ENCODE measurements around the gene RDM1.
"Not testable (repeated sequence)": the region's sequence is repeated elsewhere in the genome, so short reads cannot be mapped to it uniquely, and the experiment has no call there.

The RDM1 gene, protein sequence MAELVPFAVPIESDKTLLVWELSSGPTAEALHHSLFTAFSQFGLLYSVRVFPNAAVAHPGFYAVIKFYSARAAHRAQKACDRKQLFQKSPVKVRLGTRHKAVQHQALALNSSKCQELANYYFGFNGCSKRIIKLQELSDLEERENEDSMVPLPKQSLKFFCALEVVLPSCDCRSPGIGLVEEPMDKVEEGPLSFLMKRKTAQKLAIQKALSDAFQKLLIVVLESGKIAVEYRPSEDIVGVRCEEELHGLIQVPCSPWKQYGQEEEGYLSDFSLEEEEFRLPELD

DNA sequence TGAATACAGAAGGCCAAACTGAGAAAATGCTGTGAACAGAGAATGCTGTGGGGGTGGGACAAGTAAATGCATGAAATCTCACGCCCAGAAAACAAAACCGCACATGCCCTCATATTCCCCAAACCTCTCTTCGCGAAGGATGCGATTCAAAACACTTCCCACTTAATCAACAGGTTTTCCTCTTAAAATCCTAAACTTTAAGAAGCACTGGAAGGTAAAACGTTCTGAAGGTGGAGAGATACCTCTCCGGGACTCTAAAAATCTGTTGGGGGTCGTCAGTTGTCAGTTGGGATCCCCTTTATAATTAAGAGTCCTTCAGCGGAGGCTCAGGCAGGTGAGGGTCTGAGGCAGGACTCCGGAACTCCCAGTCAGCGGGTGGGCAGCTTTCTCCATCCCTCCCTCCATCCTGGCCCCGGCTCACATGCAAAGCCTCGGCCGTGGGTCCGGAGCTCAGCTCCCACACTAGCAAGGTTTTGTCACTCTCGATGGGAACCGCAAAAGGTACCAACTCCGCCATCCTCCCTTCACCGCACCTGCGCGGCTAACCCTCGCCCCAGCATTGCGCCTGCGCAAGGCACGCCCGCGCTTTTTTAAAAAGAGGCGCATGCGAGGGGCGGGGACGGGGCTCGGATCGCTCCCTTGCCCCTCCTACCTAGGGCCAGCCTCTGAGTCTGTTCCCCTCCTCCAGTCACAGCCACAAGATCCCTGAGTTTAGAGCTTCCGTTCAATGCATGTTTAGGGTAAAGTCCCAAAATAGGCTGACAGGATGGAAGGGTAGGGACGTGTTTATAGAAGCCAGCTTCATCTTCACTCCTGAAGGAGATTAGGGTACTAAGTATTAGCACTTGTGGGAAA, at the start of gene RDM1:
RDM1 (minus strand) TSS at position 563 of the 855 bp plus-strand sequence; CDS start at position 517, 46 bp downstream.
- DNase-seq (peak; percentile 92), ATAC-seq (peak; percentile 98)

DNA sequence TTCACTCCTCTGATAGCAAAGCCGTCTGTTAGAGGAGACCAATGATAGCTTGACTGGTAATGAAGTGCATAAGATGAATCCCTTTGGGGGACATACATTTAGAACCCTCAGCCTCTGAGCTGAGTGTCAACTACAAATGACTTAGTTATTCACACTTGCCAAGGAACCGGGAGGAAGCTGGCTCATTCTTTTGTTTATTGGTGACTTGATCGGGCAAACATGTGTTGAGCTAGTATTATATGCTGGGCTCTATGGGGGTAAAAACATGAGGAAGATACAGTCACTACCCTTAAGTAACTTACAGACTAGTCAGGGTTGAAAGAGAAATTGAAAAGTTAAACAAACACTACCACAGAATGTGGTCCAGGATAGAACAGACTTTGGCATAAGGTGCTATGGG, 47.8 kb upstream of the RDM1 start:
- DNase-seq (no peak), ATAC-seq (no peak)

DNA sequence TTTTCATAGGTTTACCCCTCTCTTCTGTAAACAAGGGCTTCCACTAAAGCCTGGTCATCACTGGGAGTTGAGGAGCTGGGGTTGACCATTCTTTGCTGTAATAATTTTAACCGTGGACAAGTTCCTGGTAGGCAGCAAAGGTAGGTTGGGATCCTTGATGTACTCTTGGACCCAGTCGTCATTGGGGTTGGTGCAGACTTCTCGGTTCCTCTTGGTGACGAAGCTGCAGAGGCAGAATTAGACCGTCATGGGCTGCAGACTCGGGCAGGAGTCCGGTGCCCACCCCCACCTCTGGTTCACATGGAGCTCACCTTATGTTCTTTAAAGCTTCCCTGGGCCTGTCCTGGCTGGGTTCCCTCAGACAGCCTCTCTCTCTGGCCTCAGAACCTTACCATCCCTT, 46.9 kb upstream of the RDM1 start:
- DNase-seq = no peak

DNA sequence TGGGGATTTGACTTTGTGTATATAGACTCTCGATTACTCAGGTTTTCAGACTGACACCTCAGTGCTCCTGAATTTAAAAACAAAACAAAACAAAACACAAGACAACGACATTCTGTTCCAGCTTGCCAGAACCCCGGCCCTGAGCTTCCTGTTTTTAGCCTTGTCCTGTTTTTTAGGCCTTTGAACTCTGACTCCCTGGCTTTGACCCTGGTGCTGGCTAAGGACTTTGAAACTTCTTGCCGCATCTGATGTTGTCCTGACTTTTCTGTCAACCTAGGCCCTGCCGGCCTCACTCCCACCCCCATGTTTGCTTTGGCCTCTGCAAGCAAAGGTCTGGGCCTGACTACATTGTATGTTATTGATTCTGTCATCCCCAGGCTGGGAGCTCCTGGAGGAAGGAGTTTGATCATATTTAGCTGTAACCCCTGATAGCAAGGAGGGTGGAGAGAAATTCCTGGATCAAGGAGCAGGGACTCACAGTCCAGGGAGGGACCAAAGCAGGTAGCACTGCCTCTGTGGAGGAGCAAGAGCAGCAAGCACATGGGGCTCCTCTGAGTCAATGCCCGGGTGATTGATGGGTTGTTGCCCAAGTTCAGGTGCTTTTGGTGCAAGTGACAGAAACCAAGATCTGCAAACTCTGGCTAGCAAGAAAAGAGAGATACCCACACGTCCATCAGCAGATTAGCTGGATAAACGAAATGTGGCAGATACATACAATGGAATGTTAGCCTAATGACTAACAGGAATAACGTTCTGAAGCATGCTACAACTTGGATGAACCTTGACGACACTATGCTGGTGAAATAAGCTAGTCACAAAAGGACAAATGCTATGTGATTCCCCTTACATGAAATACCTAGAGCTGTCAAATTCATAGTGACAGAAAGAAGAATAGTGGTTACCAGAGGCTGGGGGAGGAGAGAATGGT, 43.0 kb upstream of the RDM1 start:
- no peak for ATAC-seq
- DNase-seq = no peak

More for the DNA sequence above, 46.9 kb upstream of the RDM1 start:
- no peak for ATAC-seq

DNA sequence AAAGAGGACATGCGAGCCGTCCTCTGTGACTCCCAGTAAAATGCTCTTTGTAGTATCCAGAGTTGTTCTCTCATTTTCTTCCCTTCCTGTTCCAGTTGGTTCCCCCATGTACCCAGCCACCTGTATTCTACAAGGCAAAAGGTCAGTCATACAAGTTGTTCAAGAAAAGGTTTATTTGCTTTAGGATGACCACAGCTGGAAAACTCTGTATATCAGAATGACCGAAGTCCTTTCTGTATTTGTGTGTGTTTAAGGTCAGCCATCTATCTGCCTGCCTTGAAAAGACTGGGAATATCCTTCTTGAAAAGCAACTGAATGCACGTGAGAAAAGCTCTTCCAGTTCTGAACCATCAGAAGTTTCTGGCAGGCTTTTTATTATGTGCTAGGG, 42.4 kb upstream of the RDM1 start:
- ATAC-seq (no peak), DNase-seq (no peak)

DNA sequence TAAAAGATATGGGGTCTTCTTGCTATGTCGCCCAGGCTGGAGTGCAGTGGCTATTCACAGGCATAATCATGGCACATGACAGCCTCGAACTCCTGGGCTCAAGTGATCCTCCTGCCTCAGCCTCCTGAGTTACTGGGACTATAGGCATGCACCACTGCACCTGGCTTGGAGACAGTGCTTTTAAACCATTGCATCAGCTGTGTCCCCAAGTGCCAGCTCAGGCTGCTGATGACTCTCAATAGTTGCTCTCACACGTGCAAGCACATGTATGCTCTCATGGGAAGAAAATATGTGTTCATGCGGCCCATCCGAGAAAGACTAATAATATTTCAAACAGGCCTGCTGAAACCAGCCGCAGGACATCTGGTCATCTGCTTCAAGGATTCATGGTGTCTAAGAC, 42.0 kb upstream of the RDM1 start:
- DNase-seq (no peak), ATAC-seq (no peak)

DNA sequence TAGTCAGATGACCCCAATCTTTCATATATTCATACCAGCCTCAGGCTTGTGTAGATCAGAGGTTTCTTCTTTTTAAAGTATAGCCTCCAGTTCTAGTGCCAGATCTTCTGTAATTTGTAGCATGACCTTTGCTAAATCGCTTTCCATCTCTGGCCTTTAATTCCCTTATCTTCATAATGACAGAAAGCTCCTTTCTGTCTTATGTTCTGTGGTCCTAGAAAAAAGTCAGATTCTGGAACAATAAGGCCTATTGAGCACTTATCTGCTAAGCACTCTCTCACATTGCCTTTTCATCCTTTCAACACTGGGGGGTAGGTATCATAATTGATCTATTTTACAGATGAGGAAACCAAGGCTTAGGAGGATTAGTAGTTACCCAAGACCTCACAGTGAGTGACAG, 41.5 kb upstream of the RDM1 start:
- no peak for ATAC-seq
- DNase-seq = no peak

DNA sequence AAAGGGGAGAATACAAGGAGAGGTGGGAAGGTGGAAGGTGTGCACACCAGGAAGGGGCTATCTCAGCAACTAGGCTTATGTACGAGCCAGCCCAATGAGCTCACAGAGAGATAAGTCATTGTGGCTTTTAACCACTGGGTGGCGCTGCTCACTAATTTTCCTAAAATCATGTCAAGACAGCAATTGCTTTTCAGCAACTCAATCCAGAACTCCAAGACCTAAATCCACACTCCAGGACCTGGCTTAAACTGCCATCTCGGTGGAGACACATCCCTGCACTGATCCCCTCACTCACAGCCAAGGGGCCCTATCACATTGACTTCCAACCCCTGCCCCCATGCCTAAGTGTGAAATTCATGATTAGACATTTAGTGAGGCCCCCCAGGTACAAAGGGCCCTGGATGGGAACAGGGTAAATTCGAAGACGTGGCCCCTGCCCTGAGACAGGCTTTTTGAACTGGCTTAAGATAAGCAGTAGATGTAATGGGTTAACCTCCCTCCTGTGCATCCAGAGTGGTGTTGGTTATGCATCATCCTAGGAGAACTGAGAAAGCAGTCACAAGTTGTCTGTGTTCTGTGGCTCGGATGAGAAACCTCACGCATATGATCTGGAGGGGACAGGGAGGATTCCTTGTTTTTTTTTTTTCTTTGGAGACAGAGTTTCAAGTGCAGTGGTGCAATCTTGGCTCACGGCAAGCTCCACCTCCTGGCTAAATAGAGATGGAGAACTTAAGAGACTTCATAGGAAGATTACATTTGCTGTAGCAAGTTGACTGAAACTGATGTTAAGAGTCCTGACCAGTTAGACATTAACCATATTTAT, 39.2 kb upstream of the RDM1 start:
- DNase-seq (peak; percentile 79), ATAC-seq (no peak)

DNA sequence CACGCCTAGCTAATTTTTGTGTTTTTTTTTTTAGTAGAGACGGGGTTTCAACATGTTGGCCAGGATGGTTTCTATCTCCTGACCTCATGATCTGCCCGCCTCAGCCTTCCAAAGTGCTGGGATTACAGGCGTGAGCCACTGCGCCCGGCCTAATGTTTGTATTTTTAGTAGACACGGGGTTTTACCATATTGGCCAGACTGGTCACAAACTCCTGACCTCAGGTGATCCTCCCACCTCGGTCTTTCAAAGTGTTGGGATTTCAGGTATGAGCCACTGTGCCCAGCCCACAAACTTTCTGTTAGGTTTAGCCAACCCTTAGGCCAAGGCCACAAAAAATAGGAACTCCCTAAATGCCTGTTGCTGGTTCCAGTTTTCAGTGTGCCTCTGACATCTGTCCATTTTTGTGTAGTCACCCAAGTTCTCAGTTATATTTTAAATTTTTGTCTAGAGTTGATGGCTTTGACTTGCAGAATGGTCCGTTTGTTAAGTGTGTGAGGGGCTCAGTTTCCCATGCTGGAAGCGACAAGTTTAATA, 38.0 kb upstream of the RDM1 start:
- DNase-seq (no peak), ATAC-seq (no peak)

DNA sequence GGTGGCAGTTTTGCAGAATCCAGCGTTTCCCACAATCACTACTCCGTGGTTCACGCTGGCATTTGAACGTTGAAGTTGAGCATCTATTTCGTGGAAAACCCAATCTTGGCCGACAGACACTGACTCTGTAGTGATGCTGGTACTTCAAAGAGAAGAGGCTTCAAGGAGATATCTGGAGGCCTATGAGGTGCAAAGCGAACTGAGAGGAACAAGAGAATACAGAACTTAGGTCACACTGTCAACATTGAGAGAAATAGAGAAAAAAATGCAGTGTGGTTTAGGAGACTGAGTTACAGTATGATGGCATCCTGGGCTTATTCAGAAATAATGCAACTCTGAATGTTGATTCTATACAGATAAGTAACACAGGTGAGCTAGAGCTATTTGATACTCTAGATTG, 34.7 kb upstream of the RDM1 start:
- no peak for DNase-seq
- ATAC-seq = no peak

DNA sequence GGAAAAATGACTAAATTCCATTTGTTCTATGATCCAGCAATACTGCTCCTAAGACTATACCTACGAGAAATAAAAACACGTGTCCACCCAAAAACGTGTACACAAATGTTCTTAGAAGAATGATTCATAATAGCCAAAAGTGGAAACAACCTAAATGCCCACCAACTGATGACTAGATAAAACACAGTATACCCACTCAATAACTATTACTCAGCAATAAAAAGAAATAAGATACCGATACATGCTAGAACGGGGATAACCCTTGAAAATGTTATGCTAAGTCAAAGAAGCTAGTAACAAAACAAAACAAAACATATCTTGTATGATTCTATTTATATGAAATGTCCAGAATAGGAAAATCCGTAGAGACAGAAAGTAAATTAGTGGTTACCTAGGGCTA, 33.1 kb upstream of the RDM1 start:
- ATAC-seq (no peak), DNase-seq (no peak)

DNA sequence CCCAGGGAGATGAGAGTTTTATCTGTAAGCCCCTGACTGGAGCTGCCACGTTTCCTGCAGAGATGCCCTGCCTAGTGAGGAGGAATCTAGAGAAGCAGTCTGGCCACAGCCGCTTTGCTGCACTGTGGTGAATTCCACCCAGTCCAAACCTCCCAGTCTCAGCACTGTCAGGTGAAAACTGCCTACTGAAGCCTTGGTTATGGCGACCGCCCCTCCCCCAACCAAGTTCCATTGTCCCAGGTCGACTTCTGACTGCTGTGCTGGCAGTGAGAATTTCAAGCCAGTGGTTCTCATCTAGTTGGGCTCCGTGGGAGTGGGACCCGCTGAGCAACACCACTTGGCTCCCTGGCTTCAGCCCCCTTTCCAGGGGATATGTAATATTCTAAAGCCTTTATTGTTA, 23.1 kb upstream of the RDM1 start:
- DNase-seq (no peak), ATAC-seq (no peak)

DNA sequence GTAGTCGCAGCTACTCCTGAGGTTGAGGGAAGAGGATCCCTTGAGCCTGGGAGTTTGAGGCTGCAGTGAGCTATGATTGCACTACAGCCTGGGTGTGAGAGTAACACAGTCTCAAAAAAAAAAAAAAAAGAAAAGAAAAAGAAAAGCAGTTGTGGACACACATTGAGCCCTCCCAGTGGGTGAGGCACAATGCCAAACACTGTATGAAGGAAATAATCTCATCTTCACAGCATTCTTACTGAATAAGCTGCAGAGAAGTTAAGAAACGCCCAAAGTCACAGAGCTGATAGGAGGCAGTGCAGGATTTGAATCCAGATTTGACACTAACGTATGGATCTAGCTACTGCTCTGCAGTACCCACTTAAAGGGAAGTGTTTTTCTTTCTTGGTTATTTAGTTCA, 18.8 kb upstream of the RDM1 start:
- no peak for ATAC-seq
- DNase-seq = no peak

DNA sequence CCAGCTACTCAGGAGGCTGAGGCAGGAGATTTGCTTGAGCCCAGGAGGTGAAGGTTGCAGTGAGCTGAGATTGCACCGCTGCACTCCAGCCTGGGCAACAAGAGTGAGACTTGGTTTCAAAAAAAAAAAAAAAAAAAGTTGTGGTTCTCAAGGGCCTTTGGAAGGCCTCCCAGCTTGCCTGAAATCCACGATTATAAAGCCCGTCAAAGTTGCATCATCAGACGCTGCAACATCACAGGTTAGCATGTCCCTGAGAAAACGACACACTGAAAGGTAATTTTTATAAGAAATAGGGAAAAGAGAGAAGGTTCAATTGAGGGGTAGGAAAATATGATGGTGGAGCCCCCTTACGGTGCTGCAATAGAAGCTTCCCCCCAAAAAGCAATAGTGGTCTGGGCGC, 17.5 kb upstream of the RDM1 start:
- ATAC-seq = no peak
- DNase-seq = no peak

DNA sequence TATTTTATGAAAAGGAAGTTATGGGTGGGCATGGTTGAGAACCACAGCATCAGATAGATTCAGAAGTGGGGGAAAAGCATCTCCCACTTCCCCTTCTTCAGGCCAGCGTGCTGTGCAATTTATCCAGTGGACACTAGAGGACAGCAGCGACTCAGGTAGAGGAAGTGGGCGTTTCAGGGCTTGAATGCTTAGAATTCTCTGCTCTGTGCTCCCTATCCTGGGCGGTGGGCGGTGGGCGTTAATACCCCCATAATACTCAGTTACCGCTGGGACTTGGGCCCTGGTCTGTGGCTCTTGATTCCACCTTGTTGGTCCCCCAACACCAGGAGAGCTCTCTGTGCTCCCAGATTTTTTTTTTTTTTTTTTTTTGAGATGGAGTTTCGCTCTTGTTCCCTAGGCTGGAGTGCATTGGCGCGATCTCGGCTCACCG, 16.6 kb upstream of the RDM1 start:
- DNase-seq (peak; percentile 61), ATAC-seq (peak; percentile 83)

DNA sequence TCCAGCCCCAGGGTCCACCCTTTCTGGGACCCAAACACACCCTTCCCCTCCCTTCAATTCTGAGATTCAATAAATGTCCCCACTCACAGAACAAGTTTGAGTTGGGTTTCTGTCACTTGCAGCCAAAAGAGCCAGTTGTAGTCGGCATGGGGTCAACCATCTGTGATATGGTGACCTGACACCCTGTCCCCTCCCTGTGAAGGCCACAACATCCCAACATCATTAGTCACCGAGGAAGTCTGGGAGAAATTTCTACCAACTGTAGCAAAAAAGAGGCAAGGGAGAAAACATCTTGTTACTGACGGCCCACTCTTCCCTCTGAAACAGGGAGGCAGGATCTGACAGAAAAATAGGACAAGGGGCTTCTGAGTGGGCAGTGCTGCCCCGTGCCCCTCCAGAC, 13.6 kb upstream of the RDM1 start:
- ATAC-seq (no peak), DNase-seq (no peak)

DNA sequence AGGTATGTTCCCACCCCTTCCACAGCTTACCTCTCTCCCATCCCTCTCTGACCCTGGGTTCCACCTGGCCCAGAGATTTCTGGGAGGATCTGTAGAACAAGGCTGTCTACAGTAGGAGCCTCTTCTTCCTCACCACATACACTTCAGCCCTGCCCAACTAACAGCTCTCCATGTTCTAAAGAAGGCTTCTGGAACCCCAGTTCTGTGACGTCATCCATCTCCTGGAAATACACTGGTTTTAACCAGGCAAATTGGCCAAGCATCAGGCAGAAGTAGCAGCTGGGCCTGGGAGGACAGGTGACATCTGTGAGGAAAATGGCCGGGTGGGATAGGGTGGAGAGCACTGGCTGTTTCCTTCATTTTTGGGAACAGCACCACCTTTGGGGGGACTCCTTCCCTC, 13.0 kb upstream of the RDM1 start, which contains the start of gene LYZL6:
LYZL6 (minus strand) TSS at position 177 of the 400 bp plus-strand sequence. CDS start 4,357 bp downstream, outside the sequence.
- DNase-seq = no peak

DNA sequence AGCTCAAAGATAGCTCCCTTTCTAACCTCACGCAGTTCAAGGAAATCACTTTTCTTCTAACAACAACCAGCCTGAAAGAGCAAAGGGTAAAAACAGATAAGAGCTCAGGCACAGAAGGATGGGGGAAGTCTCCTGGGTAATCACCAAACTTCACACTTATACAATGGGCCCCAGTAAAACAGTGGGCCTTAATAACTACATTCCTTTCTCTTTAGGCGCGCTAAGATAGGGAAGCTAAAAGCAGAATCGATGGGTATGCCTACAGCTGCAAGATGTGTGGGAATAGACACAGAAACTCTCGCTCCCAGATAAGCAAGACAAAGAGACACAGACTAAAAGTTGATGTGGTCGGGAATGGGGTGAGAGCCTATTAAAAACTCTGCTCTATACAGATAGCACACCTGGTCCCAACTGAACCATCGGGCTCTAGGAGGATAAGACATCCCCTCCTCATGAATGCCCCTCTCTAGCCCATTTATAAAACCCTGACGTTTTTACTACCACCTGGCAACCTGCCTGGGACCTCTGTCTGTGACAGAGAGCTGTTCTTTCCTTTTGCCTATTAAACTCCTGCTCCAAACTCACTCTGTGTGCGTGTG, 12.1 kb upstream of the RDM1 start:
- ATAC-seq (no peak), DNase-seq (no peak)

More for the DNA sequence above, 13.0 kb upstream of the RDM1 start, which contains the start of gene LYZL6:
- no peak for ATAC-seq

DNA sequence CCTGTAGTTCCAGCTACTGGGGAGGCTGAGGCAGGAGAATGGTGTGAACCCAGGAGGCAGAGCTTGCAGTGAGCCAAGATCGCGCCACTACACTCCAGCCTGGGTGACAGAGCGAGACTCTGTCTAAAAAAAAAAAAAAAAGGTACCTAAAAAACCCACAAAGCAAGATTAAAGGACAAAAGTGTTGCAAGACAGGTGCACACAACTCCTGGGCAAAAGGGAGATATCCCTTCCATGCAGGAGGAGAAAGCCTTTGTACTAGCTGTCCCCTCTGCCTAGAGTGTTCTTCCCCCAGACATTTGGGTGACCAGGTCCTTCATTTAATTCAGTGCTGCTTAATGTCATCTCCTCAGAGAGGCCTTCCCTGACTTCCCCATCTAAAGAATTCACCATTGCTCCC, 7.9 kb upstream of the RDM1 start:
- not testable (repeated sequence) for ATAC-seq, DNase-seq

DNA sequence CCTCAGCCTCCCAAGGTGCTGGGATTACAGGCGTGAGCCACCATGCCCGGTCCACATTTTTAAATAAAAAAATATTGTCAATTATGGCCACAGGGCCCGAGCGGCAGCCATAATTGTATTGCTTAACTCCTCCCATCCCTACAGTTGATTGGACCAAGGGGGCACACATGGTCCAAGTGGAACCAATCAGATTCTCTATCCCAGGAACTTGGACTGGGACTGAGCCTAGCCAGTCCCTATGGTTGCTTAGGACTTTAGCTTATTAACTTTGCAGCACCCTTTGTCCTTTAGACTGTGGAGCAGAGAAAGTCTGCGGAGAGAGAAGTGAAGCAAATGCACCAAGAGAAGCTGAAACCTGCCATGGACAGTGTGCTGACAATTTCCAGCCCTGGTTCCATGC, 5.5 kb upstream of the RDM1 start:
- ATAC-seq = no peak
- DNase-seq = no peak

DNA sequence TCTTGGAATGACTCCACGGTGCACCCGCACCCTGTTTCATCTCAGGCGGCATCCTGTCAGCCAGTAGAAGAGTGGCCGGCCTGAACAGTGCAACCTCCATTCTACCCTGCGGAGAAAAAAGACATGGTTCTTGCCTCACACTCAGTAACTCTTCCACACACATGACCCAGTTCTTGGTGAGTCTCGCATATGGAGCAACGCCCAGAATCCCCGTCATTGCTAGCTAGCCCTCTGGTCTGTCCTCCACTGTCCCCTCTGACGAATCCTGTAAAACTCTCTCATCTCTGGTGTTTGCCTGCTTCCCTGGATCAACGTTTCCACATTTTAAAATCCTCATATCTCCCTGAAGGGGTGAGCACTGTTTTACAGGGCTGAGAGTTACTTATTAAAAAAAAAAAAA, 4.2 kb upstream of the RDM1 start:
- ATAC-seq (no peak), DNase-seq (no peak)
